ENCODE results near the gene PARN. TPM values are rescaled to one million over a fixed set of nuclear protein-coding genes. Genes with fewer than 3 reads are reported as not detected.

The PARN gene
- total and polyA plus RNA-seq, 2 of the 4 experiments (the other 2 are of a cell fraction) = 24.6 to 25.1 TPM

GRCh38 chr16:14538604-14539003 lies 91.5 kb downstream of the PARN start:
- Histone ChIP-seq H3K23ac (ENCODE audit: low read depth, low read length) (no peak overlapping the region), H2BK5ac (ENCODE audit: low read depth, low read length, poor library complexity, severe bottlenecking) (no peak overlapping the region), H3K36me3 (ENCODE audit: control insufficient read depth, insufficient read depth, low read length) (0 out of 2 replicates have a peak, but pooled peaks cover 1% of the 10 kb centered on the region), H2BK120ac (ENCODE audit: low read depth, low read length) (no peak overlapping the region), H3K14ac (replicated peaks; ENCODE audit: low read depth, low read length) (no peak overlapping the region), H3K27ac (ENCODE audit: insufficient read depth, low read length) (no peak overlapping the region), H3K27me3 (ENCODE audit: control insufficient read depth, insufficient read depth, low read length) (no peaks in the 10 kb centered on the region), H2BK20ac (ENCODE audit: low read depth, low read length) (no peak overlapping the region), H2AFZ (replicated peaks; ENCODE audit: low read length, poor library complexity) (no peak overlapping the region), H3K9me3 (ENCODE audit: control insufficient read depth, insufficient read depth, low read length) (peaks cover 8% of the 10 kb centered on the region), H4K8ac (ENCODE audit: low read depth in 2 of 2, low read length in 2 of 2) (no peak overlapping the region), H3K79me1 (ENCODE audit: low read depth in 1 of 2, low read length in 2 of 2) (peaks cover 0 to 7% of the 10 kb centered on the region in 2 experiments; a peak in 2 of 4 replicates), H2AK5ac (ENCODE audit: low read depth, low read length) (no peak overlapping the region), H2BK15ac (ENCODE audit: low read depth, low read length) (no peak overlapping the region), H3K4me3 (ENCODE audit: insufficient read depth, low read depth, low read length) (no peak overlapping the region), H3K56ac (ENCODE audit: extremely low read depth, insufficient read depth, low read length) (no peak overlapping the region), H4K91ac (ENCODE audit: insufficient read depth, low read depth, low read length) (no peak overlapping the region), H3K4me2 (ENCODE audit: low read depth, low read length) (no peak overlapping the region), H3K9me1 (ENCODE audit: insufficient read depth, low read length) (no peaks in the 10 kb centered on the region), H2AK9ac (replicated peaks; ENCODE audit: low read depth, low read length, poor library complexity) (no peak overlapping the region), H3K18ac (ENCODE audit: low read depth, low read length) (no peak overlapping the region), H3K4me1 (ENCODE audit: control insufficient read depth, insufficient read depth, low read length) (no peaks in the 10 kb centered on the region), H3K9ac (ENCODE audit: low read depth, low read length) (no peak overlapping the region), H4K20me1 (ENCODE audit: insufficient read depth, low read length) (peaks cover 4% of the 10 kb centered on the region; the same call in 1 of the 2 replicates), H3K4ac (ENCODE audit: low read depth, low read length) (no peak overlapping the region), H4K5ac (ENCODE audit: low read depth, low read length) (no peak overlapping the region)
- in situ Hi-C loops (cut with MboI; ENCODE audit: low sequenced_read_pairs) = no loop called here
- 94% methylated on average over 2 of the region's 7 CpGs; no CpG with 5 or more reads in 1 of the 2 experiments for WGBS, 2 experiments (ENCODE audit: extremely low coverage in 2 of 2, insufficient read length in 1 of 2)
- dilution Hi-C loops (cut with HindIII; ENCODE audit: low sequenced_read_pairs, unreplicated experiment) = no loop called here
- POLR2A ChIA-PET (ENCODE audit: unreplicated experiment) = no interaction called here
- BruUV-seq (replicated peaks) = no TSS peak
- CTCF ChIA-PET = interaction anchor here (1.1 kb wide), 1 partner anchor 17 kb away, joined by 3 read pairs; no protein-coding TSS in a partner anchor
- intact Hi-C loops (cut with micrococcal nuclease) = no loop called here
- no peak for DNase-seq
- no peak for TF ChIP-seq MAZ (IDR thresholded peaks at IDR 0.05; ENCODE audit: borderline replicate concordance, low read depth, low read length)
- no peak for TF ChIP-seq SMC3 (IDR thresholded peaks at IDR 0.05; ENCODE audit: low read depth, low read length)
- TF ChIP-seq ELK1 (IDR thresholded peaks at IDR 0.05; ENCODE audit: borderline replicate concordance, low read depth, low read length) = no peak
- no peak for TF ChIP-seq CHD1 (IDR thresholded peaks at IDR 0.05; ENCODE audit: low read depth, low read length)
- TF ChIP-seq NFE2L2 (IDR thresholded peaks at IDR 0.05; ENCODE audit: low read depth, low read length) = no peak
- TF ChIP-seq MAFK (IDR thresholded peaks at IDR 0.05; ENCODE audit: low read depth, low read length) = no peak
- TF ChIP-seq CTCF (conservative IDR thresholded peaks at IDR 0.05; ENCODE audit: low read depth, low read length) = no peak
- TF ChIP-seq FOS (IDR thresholded peaks at IDR 0.05; ENCODE audit: low read depth, low read length) = no peak
- TF ChIP-seq RAD21 (IDR thresholded peaks at IDR 0.05; ENCODE audit: low read length) = no peak
- TF ChIP-seq RFX5 (IDR thresholded peaks at IDR 0.05; ENCODE audit: low read depth, low read length) = no peak
- no peak for TF ChIP-seq CEBPB (IDR thresholded peaks at IDR 0.05; ENCODE audit: low read depth, low read length)
- no peak for TF ChIP-seq POLR2A (IDR thresholded peaks at IDR 0.05; ENCODE audit: low read depth, low read length)
- no peak for TF ChIP-seq RCOR1 (IDR thresholded peaks at IDR 0.05; ENCODE audit: insufficient replicate concordance, low read length)
- no peak for TF ChIP-seq BHLHE40 (IDR thresholded peaks at IDR 0.05; ENCODE audit: low read depth, low read length)
- TF ChIP-seq USF2 (IDR thresholded peaks at IDR 0.05; ENCODE audit: low read depth, low read length) = no peak
- TF ChIP-seq MXI1 (IDR thresholded peaks at IDR 0.05; ENCODE audit: borderline replicate concordance, low read depth, low read length) = no peak
- no peak for ATAC-seq (ENCODE audit: low read depth)
